SW 1271 (cell line): ENCODE data around the gene SOSTDC1.
A peak's percentile ranks its signal among the peaks of the same experiment; 100 is the strongest.
"Not testable (repeated sequence)": the region's sequence is repeated elsewhere in the genome, so short reads cannot be mapped to it uniquely, and the experiment has no call there.

Experiments
- DNase-seq, 2 experiments: peaks; one replicate each; lab custom pipeline; 2025; lab: John Stamatoyannopoulos, UW

The SOSTDC1 gene, protein sequence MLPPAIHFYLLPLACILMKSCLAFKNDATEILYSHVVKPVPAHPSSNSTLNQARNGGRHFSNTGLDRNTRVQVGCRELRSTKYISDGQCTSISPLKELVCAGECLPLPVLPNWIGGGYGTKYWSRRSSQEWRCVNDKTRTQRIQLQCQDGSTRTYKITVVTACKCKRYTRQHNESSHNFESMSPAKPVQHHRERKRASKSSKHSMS

DNA sequence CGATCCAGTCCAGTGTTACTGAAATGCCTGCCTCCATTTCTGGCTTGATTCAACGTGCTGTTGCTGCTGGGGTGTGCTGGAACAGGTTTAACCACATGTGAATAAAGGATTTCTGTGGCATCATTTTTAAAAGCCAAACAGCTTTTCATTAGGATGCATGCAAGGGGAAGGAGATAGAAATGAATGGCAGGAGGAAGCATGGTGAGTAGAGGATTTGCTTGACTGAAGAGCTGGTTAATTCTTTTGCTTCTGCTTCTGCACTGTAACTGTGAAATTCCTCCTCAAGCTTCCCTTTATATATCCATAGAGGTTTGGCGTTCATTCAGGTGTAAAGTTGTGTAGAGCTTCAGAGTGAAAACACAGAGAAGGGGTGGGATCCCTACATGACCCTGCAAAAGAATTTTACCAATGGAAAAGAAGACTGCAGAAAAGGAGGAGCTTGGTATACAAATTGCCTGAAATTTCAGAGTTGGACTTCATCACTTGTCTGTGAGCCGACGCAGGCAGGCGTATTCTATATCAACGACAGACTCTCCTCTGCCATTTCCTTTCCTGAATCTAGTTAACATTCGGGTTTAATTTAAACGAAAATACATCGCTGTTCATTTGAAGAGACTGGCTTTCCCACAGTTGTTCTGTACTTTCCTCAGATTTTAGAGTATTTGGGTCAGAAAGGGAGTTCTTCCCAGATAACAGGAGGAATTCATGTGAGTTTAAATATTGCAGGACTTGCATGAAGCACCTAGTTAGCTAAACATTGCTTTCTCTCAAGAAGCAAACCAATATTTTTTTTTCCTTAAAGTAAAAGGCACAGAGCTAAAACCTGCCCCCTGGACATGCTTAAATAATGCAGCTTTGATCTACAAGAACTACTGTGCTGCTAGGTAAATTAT is at the start of gene SOSTDC1:
Gene SOSTDC1, minus strand, starts transcription at position 270 of the 893 bp plus-strand sequence. Its CDS starts 70 bp downstream, at position 200.
- DNase-seq: no peak

DNA sequence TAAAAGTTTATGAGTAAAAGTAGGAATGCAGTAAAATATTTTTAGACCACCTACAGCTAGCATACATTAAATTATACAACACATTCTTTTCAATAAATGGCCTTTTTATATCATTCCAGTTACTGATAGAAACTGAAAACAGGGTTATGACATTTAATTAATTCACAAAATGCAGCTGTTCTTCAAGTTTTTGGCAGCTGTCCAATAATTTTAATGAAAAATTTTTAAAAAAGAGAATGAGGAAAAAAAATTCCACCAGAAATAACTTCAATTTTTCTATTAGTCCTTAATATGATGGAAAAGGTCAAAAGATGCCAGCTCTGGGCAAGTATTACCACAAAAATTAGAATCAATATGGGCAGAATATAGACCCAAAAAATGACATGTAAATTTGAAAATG is 49.2 kb upstream of the SOSTDC1 start:
- no peak for DNase-seq

DNA sequence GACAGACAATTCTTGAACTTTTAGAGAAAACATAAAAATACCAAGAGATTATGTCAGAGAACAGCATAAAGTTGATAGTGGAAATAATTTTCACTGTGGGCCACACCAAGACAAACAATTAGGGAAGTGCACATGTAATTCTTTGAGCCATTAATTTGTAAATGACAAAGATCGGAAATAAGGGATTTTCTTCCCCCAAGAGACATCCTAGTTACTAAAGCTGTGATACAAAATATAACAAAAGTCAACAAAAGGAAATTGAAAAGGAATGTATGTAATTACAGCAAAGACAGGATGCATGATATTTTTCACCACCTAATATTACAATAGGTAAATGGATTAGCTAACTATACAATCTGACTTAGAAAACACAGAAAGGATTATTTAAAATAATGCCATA is 48.7 kb upstream of the SOSTDC1 start:
- DNase-seq: no peak

DNA sequence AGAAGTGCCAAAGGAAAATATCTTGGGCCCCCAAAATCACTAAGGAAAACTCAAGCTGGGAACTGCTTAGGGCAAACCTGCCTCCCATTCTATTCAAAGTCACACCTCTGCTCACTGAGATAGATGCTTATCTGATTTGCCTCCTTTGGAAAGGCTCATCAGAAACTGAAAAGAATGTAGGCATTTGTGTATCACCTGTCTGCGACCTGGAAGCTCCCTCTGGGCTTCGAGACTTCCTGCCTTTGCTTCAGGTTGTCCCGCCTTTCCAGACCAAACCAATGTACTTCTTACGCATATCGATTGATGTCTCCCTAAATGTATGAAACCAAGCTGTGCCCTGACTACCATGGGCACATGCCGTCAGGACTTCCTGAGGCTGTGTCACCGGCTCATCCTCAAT is 46.6 kb upstream of the SOSTDC1 start:
- no peak for DNase-seq

DNA sequence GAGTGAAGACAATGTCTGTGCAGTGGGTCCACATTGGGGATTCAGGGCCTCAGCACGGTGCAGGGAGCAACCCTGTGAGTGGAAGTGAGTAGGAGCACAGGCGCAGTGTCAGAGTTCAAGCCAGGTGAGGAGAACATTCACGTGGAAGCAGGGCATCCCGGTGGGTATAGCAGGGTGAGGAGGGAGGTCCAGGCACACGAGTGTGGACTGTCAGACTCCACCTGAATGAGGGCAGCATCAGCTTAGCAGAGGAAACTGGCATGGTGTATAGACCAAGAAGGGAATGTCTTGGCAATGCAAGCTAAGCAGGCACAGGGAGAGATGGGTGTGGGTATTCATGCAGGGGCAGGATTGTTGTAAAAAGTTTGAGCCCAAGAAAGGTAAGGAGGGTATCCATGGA is 45.8 kb upstream of the SOSTDC1 start:
- DNase-seq: no peak

DNA sequence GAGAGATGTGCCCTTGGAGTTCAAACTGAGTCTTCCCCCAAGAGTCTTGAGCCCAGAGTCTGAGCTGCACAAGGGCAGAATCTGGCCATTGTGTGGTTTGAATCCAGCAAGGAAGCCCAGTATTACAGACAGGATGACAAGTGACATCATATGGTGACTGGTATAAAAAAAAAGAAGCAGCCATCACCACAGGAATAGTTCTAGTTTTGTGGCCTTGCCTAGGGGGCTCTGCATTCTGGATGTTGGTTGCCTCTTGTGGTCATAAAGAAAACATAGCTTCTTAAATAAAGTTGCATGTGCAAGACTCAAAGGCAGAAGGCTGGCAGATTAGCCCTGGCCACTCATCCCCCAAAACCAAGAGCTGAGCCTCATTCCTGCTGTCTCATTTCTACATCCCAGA is 44.3 kb upstream of the SOSTDC1 start:
- peak in 1 of 2 experiments; percentile 13 for DNase-seq

DNA sequence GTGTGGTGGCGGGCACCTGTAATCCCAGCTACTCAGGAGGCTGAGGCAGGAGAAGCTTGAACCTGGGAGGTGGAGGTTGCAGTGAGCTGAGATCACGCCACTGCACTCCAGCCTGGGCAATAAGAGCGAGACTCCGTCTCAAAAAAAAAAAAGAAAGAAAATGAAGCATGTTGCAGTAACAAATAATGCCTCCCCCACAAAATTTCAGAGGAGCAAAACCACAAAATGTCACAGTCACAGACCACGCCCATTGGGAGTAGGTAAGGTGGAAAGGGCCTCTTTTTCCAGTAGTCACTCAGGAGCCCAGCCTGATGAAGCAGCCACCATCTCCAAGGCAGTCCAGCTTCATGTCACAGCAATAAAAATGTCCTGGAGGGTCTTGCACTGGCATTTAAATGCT is 40.9 kb upstream of the SOSTDC1 start:
- not testable (repeated sequence) for DNase-seq

DNA sequence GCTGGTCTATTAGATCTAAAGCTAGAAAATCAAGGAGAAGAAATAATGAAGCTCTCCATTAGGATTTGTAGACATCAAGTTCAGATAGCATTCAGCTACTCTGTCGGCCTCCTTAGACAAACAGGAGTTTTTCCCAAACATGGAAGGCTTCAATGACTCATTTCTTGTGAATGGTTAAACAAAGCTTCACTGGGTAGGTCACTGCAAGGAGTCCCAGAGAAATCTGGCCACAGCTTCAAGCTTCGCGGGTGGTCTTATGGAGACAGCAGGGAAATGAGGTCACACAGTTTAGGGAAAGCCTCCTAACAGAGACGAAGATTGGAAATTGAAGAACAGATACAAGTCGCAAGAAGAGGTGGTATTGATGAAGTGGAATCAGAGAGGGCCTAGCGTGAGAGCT is 38.5 kb upstream of the SOSTDC1 start:
- DNase-seq: no peak

DNA sequence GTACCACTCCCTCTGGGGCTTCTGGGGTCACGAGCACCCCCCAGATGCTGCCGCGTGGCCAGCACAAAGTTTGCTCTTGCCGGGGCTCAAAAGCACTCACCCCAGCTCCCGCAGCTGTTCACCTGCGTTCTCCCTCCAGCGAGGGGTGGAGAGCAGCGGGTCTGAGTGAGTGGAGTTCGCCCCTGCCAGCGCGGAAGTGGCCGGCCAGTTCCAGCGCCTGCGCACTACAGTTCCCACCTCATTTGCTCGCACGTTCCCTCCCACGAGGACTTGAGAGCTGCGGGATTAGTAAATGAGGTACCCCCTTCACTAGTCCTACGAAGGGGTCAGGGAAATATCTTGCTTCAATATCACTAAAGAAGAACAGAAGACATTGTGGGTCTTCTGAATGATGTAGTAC is 36.8 kb upstream of the SOSTDC1 start:
- DNase-seq: no peak

DNA sequence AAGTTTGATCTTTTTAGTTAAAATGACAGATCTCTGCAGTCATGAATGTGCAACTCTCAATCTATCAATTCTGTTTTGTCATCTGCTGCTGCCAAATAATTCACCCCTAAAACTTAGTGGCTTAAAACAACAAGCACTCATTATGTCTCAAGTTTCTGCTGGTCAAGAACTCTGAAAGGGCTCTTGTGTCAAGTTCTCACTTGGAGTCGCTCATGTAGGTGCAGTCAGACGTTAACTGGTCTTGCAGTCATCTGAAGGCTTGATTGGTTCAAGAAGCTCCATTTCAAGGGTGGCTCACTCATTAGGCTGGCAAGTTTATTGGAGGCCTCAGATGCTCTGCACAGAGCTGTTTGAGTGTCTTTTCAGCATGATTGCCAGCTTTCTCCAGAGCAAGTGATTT is 32.6 kb upstream of the SOSTDC1 start:
- no peak for DNase-seq

DNA sequence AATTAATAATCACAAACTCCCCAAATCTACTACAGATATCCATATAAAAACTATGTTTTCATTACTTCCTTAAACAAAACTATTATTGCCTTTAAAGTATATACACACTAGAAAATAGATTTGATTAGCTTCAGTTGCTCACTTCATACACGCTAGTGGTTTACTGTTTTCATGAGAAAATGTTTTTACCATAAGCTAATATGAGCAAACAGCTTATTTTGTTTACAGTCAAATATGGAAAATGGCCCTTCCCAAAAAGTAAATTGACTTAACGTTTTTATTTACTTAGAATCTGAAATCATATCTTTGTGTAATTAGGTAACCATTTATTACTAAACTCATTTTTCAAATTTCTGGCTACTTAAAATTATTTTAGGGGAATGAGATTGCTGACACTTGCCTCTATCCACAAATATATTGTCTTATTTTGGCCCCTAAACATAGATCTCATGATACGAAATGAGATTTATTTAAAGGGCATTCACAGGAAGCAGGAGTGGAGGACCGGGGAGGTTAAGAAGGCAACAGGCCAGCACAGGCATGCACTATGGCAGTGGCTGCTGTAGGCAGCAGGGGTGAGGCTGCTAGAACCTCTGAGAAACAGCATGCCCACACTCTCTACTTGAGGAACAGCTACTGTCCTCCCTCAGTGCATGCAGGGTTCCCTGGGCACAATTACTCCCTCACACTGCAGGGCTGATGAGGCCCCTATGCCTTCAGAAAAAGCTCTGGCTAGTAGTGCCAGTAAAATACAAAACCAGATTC is 29.6 kb upstream of the SOSTDC1 start:
- DNase-seq: no peak

DNA sequence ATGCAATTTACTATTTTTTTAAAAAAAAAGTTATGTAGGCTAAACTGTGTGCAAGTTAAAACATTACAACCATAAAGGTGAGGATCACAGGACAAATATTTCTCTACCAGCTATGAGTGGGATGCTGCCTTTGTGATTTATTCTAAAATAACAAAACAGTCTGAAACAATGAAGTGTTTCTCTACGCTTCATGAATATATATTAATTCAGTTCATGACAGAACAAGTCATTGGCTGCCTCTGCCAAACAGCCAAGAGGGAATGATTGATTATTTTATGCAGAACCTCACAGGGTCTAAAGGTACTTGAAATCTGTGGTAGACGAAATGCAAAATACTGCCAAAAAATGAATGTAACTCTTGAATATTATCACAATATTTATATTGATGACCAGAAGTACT is 29.0 kb upstream of the SOSTDC1 start:
- DNase-seq: no peak

DNA sequence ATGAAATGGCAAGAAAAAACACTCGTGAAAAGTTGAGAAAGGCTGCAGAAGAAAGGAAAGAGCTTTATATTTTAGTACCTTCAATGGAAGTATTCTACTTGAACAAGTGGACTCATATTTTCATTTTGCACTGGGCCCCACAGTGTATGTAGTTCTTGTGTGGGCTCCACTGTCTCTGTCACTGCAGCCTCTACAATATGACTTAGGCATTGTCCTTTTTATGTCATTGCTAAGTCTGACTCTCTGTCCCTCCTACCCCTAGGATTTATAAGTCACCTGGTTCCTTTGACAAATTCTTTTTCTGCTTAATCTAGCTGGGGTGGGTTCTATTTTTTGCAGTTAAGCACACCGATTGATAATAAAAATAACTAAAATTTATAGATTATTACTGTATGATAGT is 27.7 kb upstream of the SOSTDC1 start:
- DNase-seq: no peak

DNA sequence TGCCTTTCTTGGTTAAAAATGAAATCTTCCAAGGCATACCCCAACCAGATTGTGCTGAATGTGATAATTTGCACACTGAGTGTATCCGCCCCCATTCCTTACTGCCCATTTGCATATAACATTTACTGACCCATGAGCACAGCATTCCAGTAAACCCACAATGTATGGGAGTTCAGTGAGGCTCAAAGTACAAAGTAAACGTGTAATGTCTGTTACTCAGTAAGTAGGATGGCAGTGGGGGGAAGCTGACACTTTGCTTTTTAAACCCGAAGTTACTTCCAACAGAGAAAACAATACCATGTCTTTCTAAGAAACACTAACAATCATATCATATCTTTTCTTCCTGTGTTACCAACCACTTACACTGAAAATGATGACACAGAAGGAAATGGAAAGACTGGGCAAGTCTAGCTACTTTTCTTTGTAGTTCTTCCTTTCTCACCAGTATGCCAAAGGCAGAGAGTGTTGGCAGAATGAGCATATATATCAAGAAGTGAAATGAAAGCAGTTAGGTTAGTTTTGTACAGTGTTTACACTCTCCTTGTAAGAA is 27.1 kb upstream of the SOSTDC1 start:
- no peak for DNase-seq

DNA sequence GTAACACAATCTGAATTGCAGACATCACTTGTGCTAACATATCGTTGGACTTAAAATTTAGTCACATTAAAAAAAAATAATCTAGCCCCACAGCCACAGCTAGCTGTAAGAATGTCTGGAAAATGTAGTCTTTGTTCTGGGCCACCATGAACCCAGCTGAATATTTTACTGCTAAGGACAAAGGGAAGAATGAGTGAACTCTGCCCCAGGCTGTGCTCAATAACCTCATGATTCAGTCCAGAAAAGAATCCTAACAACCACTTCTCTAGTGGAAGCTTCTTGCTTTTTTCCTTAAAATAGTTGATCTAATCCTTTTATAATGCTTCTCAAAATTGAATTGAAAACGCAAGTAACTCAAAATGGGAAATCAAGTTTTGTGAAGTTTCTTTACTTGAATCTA is 25.6 kb upstream of the SOSTDC1 start:
- no peak for DNase-seq

DNA sequence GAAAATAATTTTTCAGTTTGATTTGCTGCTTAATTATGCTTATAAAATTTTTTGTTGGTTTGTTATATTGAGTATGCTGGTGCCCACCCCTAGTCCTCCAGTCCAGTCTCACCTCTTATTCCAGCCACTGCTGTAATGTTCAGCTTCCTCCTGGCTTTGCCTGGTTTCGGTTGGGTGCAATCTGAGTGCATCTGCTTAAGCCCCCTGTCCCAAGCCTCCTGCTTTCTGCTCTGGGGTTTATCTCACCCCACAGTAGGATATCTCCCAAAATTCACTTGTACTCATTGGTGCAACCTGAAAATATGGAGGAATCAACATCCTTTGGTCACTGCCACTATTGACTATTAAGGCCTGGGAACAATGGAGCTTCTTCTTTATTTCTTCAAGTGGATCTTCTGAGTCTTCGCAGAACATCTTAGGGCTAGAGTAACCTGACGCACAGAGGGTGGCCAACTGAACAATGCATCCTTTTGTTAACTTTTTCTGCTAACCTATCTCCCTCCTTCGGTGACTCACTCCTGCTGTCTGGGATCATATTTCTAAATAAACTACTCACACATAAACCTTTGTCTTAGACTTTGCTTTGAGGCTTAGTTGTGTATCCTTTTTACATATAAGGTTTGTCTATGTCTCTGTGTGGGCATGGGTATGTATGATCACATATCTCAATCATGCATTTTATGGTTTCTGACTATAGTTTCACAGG is 19.1 kb upstream of the SOSTDC1 start:
- peak; percentile 49 to 94 for DNase-seq

DNA sequence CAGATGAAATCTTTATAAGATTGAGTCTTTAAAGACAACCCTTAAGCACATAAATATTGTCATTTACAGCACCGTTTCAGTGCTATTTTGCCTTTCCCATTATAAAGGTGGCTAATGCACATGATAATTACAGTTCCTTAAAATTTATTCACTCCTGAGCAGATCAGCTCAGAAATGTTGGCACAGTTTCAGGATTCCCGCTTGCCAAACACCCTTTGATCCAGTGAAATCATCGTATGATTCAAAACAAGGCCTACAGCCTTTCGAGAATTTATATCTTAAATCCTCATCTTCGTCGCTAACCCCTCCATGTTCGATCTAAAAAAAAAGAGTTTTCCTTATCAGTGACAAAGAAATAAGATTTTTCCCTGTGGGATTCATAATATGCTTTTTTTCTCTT is 14.1 kb upstream of the SOSTDC1 start:
- DNase-seq: no peak

DNA sequence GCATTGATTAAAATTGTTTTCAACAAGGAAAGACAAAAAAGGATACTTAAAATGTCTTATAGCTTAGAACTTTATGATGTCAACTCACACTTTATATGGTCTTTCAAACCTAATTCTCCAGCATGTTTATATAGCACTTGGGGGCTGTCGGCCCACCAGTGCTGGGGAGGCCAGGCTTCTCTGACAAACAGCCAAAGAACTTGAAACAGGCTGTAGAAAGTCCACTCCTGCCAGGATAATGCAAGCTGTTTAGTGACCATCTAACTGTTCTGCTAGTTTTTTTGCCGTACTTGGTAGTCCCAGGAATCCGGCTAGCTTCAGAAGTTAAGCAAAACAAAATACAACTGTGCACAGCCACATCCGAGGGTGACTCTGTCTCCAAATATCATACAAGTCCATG is 13.6 kb upstream of the SOSTDC1 start:
- DNase-seq: no peak

DNA sequence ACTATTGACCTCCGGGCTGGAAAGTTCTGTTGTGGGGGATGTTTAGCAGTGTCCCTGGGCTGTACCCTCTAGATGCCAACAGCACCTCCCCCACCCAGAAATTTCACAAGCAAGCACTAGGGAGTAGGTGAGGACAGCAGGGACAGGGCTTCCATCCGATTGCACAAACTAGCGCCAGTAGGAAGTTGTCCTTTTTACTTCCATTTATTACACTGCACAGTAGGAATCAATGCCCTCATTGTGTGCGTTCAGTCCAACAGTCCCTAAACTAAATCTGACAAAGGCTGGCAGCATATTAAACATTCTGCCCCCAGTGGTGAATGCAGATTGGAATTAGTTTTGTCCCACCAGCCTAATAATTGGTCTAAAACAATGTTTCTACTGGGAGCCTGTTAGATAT is 6.4 kb upstream of the SOSTDC1 start:
- no peak for DNase-seq

DNA sequence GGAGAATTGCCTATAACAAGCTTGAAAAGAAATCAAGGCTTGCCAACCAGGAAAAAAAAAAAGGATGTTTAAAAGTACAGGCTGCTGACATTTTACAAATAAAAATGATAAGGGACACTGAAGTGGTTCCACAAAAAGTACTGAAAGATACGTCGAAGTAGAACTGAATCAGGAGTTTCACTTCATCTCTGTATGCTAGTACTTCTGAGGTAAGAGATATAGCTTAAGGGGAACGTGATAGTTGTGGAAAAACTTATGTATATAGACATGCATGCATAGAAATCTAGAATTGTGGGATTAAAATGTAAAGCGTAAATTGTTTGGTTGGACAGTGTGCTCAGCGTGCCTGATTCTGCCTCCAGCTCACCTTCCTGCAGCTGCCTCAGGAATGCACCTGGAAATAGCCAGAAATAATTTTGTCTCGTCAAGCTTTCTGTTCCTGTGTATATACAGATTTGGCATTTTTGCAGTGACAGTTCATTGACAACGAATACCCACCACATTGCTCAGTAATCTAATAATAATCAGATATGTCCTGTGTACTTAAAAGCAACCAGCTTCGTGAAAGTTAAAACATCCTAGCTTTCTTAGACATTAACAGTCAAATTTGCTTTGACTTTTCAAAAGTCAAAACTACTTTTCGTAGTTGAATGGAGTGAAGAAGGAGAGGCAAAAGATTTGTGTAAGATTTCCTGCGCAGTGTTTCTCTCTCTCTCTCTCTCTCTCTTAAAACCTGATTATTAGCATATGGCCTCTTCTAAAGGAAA is 1.4 kb downstream of the SOSTDC1 start:
- no peak for DNase-seq

DNA sequence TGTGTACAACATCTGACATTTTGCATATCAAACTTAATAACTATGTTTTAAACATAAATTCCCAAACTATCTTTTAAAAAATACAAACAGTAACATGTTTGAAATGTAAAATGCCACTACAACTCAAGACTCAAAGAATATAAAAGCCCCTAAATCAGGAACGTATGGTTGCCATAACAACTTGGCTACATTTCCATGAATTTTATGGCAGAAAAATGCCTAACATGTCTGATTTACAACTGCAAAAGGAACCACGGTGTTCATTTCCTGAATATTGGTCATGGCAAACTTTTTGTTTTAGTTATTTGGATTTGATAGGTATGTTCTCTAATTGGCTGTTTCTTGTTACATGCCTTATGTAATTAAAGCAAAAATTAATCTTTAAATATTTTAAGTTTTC is 2.0 kb downstream of the SOSTDC1 start:
- DNase-seq: no peak
